GM12878 (cell line): Measurements from ENCODE around the gene CCHCR1. TPM values are rescaled to one million over a fixed set of nuclear protein-coding genes. Genes with fewer than 3 reads are reported as not detected.

Experiments
- ATAC-seq: fragments of 200-7000 bp; cut with Tn5 transposase; 3 replicates; pipeline ENCODE4 v1.9.1; 2020; ENCODE audit warnings: mild to moderate bottlenecking, moderate library complexity
- BruUV-seq: library from RNA; stranded (reverse); fragments of 400-500 nt; replicated peaks from 2 replicates; lab custom pipeline; 2021; lab: Mats Ljungman, UMichigan
- CTCF ChIA-PET: fragments of 300-600 bp; sonication (Branson Sonifier 250); formaldehyde crosslinking; extraction: SDS; loops from one replicate; lab custom pipeline; 2021; ENCODE audit warnings: inconsistent platforms; lab: Yijun Ruan, JAX
- POLR2A ChIA-PET: fragments of 350-600 bp; formaldehyde crosslinking; extraction: SDS; loops from one replicate; lab custom pipeline; 2021; ENCODE audit warnings: inconsistent platforms; lab: Charles Lee
- RAD21 ChIA-PET: fragments of 300-600 bp; sonication (Branson Sonifier 250); formaldehyde crosslinking; loops from one replicate; lab custom pipeline; 2023; ENCODE audit warnings: antibody characterized with exemption; ENCODE audit not compliant: unreplicated experiment; lab: Charles Lee
- SMC1A ChIA-PET: fragments of 300-600 bp; sonication (Branson Sonifier 250); formaldehyde crosslinking; loops from one replicate; lab custom pipeline; 2023; ENCODE audit not compliant: unreplicated experiment, uncharacterized antibody; lab: Charles Lee
- DNase-seq: peaks from one replicate; pipeline ENCODE4 v3.0.0-alpha.2; 2011; ENCODE audit warnings: low read depth, low spot score
- FAIRE-seq: peaks from 3 replicates; lab custom pipeline; 2011; peaks lifted over from hg19 to GRCh38; lab: Jason Lieb, UNC
- H2AFZ ChIP-seq: 2 replicates; pipeline ENCODE4 v1.6.0; 2011; ENCODE audit warnings: low read depth, low read length, control low read depth; ENCODE audit not compliant: control insufficient read depth
- H3K27ac ChIP-seq: 2 replicates; pipeline ENCODE4 v1.5.1; 2011; ENCODE audit warnings: control low read depth; ENCODE audit not compliant: control insufficient read depth, insufficient read depth
- H3K27me3 ChIP-seq, 2 experiments: replicated peaks in 1 of 2; 2 replicates each; pipeline versions ENCODE4 v1.6.0 to v1.6.1; 2011; ENCODE audit warnings: low read length in 1 of 2; ENCODE audit not compliant: control insufficient read depth in 2 of 2, insufficient read depth in 2 of 2
- H3K36me3 ChIP-seq, 2 experiments: 2 replicates each; pipeline ENCODE4 v1.5.1; 2011; ENCODE audit warnings: low read length in 1 of 2; ENCODE audit not compliant: control insufficient read depth in 2 of 2, insufficient read depth in 2 of 2
- H3K4me1 ChIP-seq: 2 replicates; pipeline ENCODE4 v1.6.1; 2011; ENCODE audit warnings: mild to moderate bottlenecking, low read length, moderate library complexity, mixed read lengths; ENCODE audit not compliant: control insufficient read depth, insufficient read depth
- H3K4me2 ChIP-seq: 2 replicates; pipeline ENCODE4 v1.6.0; 2011; ENCODE audit warnings: control low read depth; ENCODE audit not compliant: control insufficient read depth, insufficient read depth
- H3K4me3 ChIP-seq: fragments of 200-600 bp; sonication (generic); 2 replicates; pipeline ENCODE4 v1.5.1; 2016
- H3K79me2 ChIP-seq: 2 replicates; pipeline ENCODE4 v1.6.0; 2011; ENCODE audit warnings: low read length; ENCODE audit not compliant: control insufficient read depth, insufficient read depth
- H3K9ac ChIP-seq: 2 replicates; pipeline ENCODE4 v1.8.0; 2011; ENCODE audit warnings: low read length, control low read depth, mixed read lengths; ENCODE audit not compliant: control insufficient read depth, insufficient read depth
- H3K9me3 ChIP-seq: replicated peaks from 3 replicates; pipeline ENCODE4 v1.5.1; 2011; ENCODE audit warnings: mild to moderate bottlenecking, low read length; ENCODE audit not compliant: control insufficient read depth, insufficient read depth
- H4K20me1 ChIP-seq: 2 replicates; pipeline ENCODE4 v1.6.0; 2011; ENCODE audit not compliant: control insufficient read depth, insufficient read depth
- CHD2 ChIP-seq: IDR thresholded peaks from 2 replicates; pipeline ENCODE4 v1.6.1; 2011; ENCODE audit warnings: low read depth, low read length, improper control_type of control experiment, borderline replicate concordance
- ZNF207 ChIP-seq: fragments of 450-650 bp; IDR thresholded peaks from 2 replicates; pipeline ENCODE4 v1.6.1; 2014; ENCODE audit warnings: antibody characterized with exemption, mild to moderate bottlenecking, borderline replicate concordance
- whole genome bisulfite sequencing: methylation state at CpG from one replicate; pipeline ENCODE4 v1.1.6; 2016; ENCODE audit warnings: low lambda C conversion rate; ENCODE audit not compliant: insufficient replicate concordance, insufficient coverage; ENCODE audit errors: missing lambda C conversion rate; 5-methylcytosine and 5-hydroxymethylcytosine counted together
- in situ Hi-C: fragments of 300-500 bp; cut with MboI; formaldehyde crosslinking; loops from 9 replicates; pipeline ENCODE4 v1.14.3; 2018; ENCODE audit warnings: mixed read lengths
- intact Hi-C: fragments of 100-400 bp; cut with micrococcal nuclease; formaldehyde crosslinking; loops from one replicate; pipeline ENCODE4 v1.14.2; 2022; ENCODE audit not compliant: unreplicated experiment
- polyA plus RNA-seq, 11 experiments: library from polyadenylated mRNA; depleted of rRNA in 4 of 11; unstranded in 6 of 11; stranded (reverse) in 5 of 11; fragments of >200 nt; fragmentation: Nextera tagmentation in 4 of 11; fragmentation: Illumina TruSeq in 1 of 11; extraction: Ambion mirVana in 4 of 11; extraction: Trizol in 1 of 11; gene quantifications; 1 replicate in 1 of 11; 2 replicates in 10 of 11; pipeline versions ENCODE4 v1.2.1 to v1.2.3, GENCODE V29; 2011 to 2016; ENCODE audit warnings: inconsistent platforms in 2 of 11, missing spikeins in 2 of 11, low read depth in 1 of 11
- total RNA-seq, 4 experiments: library from RNA; depleted of rRNA in 3 of 4; stranded (reverse); fragments of >200 nt in 3 of 4; fragmentation: Illumina TruSeq in 1 of 4; extraction: Trizol in 1 of 4; gene quantifications; 2 replicates each; pipeline versions ENCODE4 v1.2.1 to v1.2.3, GENCODE V29; 2013 to 2021
- TF ChIP-seq, protein P1 (sequence below): fragments of 450-650 bp; IDR thresholded peaks from 2 replicates; pipeline ENCODE4 v1.6.1; 2017; ENCODE audit warnings: low read depth, mild to moderate bottlenecking, moderate library complexity

CCHCR1 gene
- total and polyA plus RNA-seq, 10 of the 15 experiments (the other 5 are each of a cell fraction or from before 2014, with no cell fraction given): 1.0 to 35.2 (median 24.7) TPM

DNA sequence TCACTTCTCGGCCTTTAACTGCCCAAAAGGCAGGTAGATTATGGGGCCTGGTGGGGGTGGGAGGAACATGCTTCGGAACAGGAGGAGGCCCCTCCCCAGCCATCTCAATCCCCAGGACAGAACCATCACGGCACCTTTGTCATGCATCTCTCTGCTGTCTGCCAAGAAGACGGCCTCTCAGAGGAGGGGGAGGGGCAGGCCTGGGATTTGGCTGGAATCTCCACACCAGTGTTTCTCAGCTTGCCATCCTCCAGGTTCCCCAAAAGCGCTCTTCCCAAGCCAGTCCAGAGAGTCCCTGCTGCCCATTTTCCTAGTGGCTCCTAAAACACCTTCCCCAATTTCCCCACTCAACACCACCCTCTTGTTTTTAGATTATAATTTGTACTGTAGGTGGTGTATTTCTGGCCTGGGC is 15.4 kb upstream of the CCHCR1 start:
- BruUV-seq: no TSS peak
- WGBS: 70% methylated on average over 5 of the region's 5 CpGs
- H2AFZ ChIP-seq: no peak overlapping the region
- no peaks in the 10 kb centered on the region for H3K27me3 ChIP-seq
- RAD21 ChIA-PET: no interaction called here
- H3K4me3 ChIP-seq: no peak overlapping the region
- in situ Hi-C loops: no loop called here
- DNase-seq: no peak
- no peak overlapping the region for H3K4me2 ChIP-seq
- no peaks in the 10 kb centered on the region for H3K9me3 ChIP-seq
- intact Hi-C loops: no loop called here
- SMC1A ChIA-PET: interaction anchor here (0.9 kb wide), 1 partner anchor 19 kb away, joined by 3 read pairs; no protein-coding TSS in a partner anchor
- POLR2A ChIA-PET: no interaction called here
- ATAC-seq: no peak
- no peaks in the 10 kb centered on the region for H3K79me2 ChIP-seq
- peaks cover under 1% of the 10 kb centered on the region for H3K4me1 ChIP-seq
- no peaks in the 10 kb centered on the region for H4K20me1 ChIP-seq
- H3K27ac ChIP-seq: no peak overlapping the region
- 0 out of 4 replicates have a peak, but pooled peaks cover 0 to 2% of the 10 kb centered on the region in 2 experiments for H3K36me3 ChIP-seq
- TF ChIP-seq ZNF207 (no peak), CHD2 (no peak)
- TF ChIP-seq, protein P1, sequence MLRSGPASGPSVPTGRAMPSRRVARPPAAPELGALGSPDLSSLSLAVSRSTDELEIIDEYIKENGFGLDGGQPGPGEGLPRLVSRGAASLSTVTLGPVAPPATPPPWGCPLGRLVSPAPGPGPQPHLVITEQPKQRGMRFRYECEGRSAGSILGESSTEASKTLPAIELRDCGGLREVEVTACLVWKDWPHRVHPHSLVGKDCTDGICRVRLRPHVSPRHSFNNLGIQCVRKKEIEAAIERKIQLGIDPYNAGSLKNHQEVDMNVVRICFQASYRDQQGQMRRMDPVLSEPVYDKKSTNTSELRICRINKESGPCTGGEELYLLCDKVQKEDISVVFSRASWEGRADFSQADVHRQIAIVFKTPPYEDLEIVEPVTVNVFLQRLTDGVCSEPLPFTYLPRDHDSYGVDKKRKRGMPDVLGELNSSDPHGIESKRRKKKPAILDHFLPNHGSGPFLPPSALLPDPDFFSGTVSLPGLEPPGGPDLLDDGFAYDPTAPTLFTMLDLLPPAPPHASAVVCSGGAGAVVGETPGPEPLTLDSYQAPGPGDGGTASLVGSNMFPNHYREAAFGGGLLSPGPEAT: no peak
- CTCF ChIA-PET: no interaction called here
- H3K9ac ChIP-seq: no peak overlapping the region
- no peak for FAIRE-seq
